CD4-positive, alpha-beta memory T cell (primary cell): Measurements from ENCODE around the gene FNDC3B. TPM values are rescaled to one million over a fixed set of nuclear protein-coding genes. Genes with fewer than 3 reads are reported as not detected.

ENCODE experiments used
- CTCF ChIA-PET: fragments of 350-600 bp; sonication (Branson Sonifier 250); formaldehyde crosslinking; loops from one replicate; lab custom pipeline; 2021; ENCODE audit warnings: inconsistent platforms; ENCODE audit not compliant: partially characterized antibody; lab: Charles Lee
- POLR2A ChIA-PET: fragments of 350-600 bp; sonication (Branson Sonifier 250); formaldehyde crosslinking; loops from one replicate; lab custom pipeline; 2021; ENCODE audit not compliant: partially characterized antibody; lab: Charles Lee
- DNase-seq, 5 donors: peaks; one replicate each; pipeline versions ENCODE4 v3.0.0 to v3.0.0-alpha.2; 2020 to 2022; ENCODE audit warnings: mixed read lengths in 1 of 5
- H3K27ac ChIP-seq: one replicate; pipeline ENCODE4 v1.7.0; 2013; ENCODE audit warnings: low read depth, low read length
- H3K27me3 ChIP-seq: 2 replicates; pipeline ENCODE4 v1.7.0; 2013; ENCODE audit warnings: mild to moderate bottlenecking, low read length, moderate library complexity; ENCODE audit not compliant: insufficient read depth
- H3K36me3 ChIP-seq: 2 replicates; pipeline ENCODE4 v1.7.0; 2013; ENCODE audit warnings: mild to moderate bottlenecking, low read length, moderate library complexity; ENCODE audit not compliant: insufficient read depth
- H3K4me1 ChIP-seq: 2 replicates; pipeline ENCODE4 v1.7.0; 2013; ENCODE audit warnings: mild to moderate bottlenecking, low read length, moderate library complexity; ENCODE audit not compliant: insufficient read depth
- H3K4me3 ChIP-seq, 2 donors: one replicate each; pipeline ENCODE4 v1.7.0; 2013; ENCODE audit warnings: low read length in 2 of 2, mild to moderate bottlenecking in 1 of 2
- H3K9me3 ChIP-seq, 2 donors: one replicate each; pipeline ENCODE4 v1.7.0; 2013; ENCODE audit warnings: low read length in 2 of 2, control low read depth in 1 of 2; ENCODE audit not compliant: control insufficient read depth in 1 of 2
- H3K27ac Mint-ChIP-seq, 7 donors: one replicate each; pipeline ENCODE4 v1.8.0; 2020 to 2021; ENCODE audit warnings: mixed read lengths in 7 of 7, mild to moderate bottlenecking in 6 of 7, inconsistent platforms in 3 of 7, moderate library complexity in 3 of 7
- H3K27me3 Mint-ChIP-seq, 2 donors: one replicate each; pipeline ENCODE4 v1.8.0; 2020 to 2021; ENCODE audit warnings: mixed read lengths in 2 of 2
- H3K36me3 Mint-ChIP-seq, 2 donors: one replicate each; pipeline ENCODE4 v1.8.0; 2020 to 2021; ENCODE audit warnings: mixed read lengths in 2 of 2, inconsistent platforms in 1 of 2, mild to moderate bottlenecking in 1 of 2
- H3K4me1 Mint-ChIP-seq, 4 donors: one replicate each; pipeline ENCODE4 v1.8.0; 2020 to 2021; ENCODE audit warnings: mixed read lengths in 4 of 4, mild to moderate bottlenecking in 1 of 4
- H3K4me3 Mint-ChIP-seq, 8 donors: one replicate each; pipeline ENCODE4 v1.8.0; 2020 to 2021; ENCODE audit warnings: mixed read lengths in 8 of 8, mild to moderate bottlenecking in 7 of 8, moderate library complexity in 6 of 8, inconsistent platforms in 3 of 8
- H3K9me3 Mint-ChIP-seq, 8 donors: one replicate each; pipeline ENCODE4 v1.8.0; 2020 to 2021; ENCODE audit warnings: mixed read lengths in 8 of 8, mild to moderate bottlenecking in 5 of 8, inconsistent platforms in 3 of 8, moderate library complexity in 1 of 8
- intact Hi-C: fragments of 100-400 bp; cut with micrococcal nuclease; formaldehyde crosslinking; loops from one replicate; pipeline ENCODE4 v1.15.1; 2023
- polyA plus RNA-seq, 2 donors: library from polyadenylated mRNA; unstranded; fragments of 300-500 nt; fragmentation: Illumina TruSeq; gene quantifications; one replicate each; pipeline ENCODE4 v1.2.3, GENCODE V29; 2021
- total RNA-seq, 2 experiments: library from RNA; stranded (reverse); gene quantifications; one replicate each; pipeline ENCODE4 v1.2.3, GENCODE V29; 2021

FNDC3B gene
- total and polyA plus RNA-seq, 4 experiments from 2014 or later, result 10.9 to 18.2 (median 14.8) TPM

GRCh38 chr3:172128858-172129257, 89.5 kb downstream of the FNDC3B start:
- Histone ChIP-seq H3K27ac (no peak overlapping the region), H3K27me3 (no peaks in the 10 kb centered on the region), H3K9me3 (no peaks in the 10 kb centered on the region), H3K4me1 (peaks cover 45% of the 10 kb centered on the region), H3K36me3 (no peaks in the 10 kb centered on the region), H3K4me3 (no peak overlapping the region)
- DNase-seq, result no peak
- intact Hi-C loops, result loop anchor here (1.0 kb wide), 1 partner anchor 22 kb away; no protein-coding TSS in a partner anchor
- Mint-ChIP-seq H3K9me3 (peaks cover 0 to 2% (median 0%) of the 10 kb centered on the region in 8 donors), H3K36me3 (peaks cover 15 to 18% of the 10 kb centered on the region in 2 donors), H3K27ac (peak overlapping the region in 2 of 7 donors; percentile 97), H3K27me3 (no peaks in the 10 kb centered on the region), H3K4me1 (peaks cover 41 to 71% (median 48%) of the 10 kb centered on the region in 4 donors), H3K4me3 (peak overlapping the region in 1 of 8 donors; percentile 12)
- CTCF ChIA-PET, result interaction anchor here (1.0 kb wide), 3 partner anchors 9 to 22 kb away, joined by 3 read pairs; no protein-coding TSS in a partner anchor
- POLR2A ChIA-PET, result interaction anchor here (0.6 to 4.9 kb wide), 2 partner anchors 22 to 110 kb away, joined by 3 to 37 read pairs; no protein-coding TSS in a partner anchor

GRCh38 chr3:172129498-172129849, 90.1 kb downstream of the FNDC3B start:
- Mint-ChIP-seq H3K9me3 (peaks cover 0 to 2% (median 0%) of the 10 kb centered on the region in 8 donors), H3K36me3 (peaks cover 13 to 18% of the 10 kb centered on the region in 2 donors), H3K4me3 (peak overlapping the region; percentile 55 to 81 (median 72)), H3K27me3 (no peaks in the 10 kb centered on the region), H3K27ac (peak overlapping the region; percentile 88 to 99 (median 95)), H3K4me1 (peaks cover 46 to 77% (median 53%) of the 10 kb centered on the region in 4 donors)
- Histone ChIP-seq H3K4me3 (no peak overlapping the region), H3K9me3 (no peaks in the 10 kb centered on the region), H3K36me3 (no peaks in the 10 kb centered on the region), H3K4me1 (peaks cover 51% of the 10 kb centered on the region), H3K27me3 (no peaks in the 10 kb centered on the region), H3K27ac (peak overlapping the region; percentile 46)
- intact Hi-C loops, result loop anchor here (1.0 kb wide), 1 partner anchor 22 kb away; no protein-coding TSS in a partner anchor
- POLR2A ChIA-PET, result interaction anchor here (0.6 to 4.9 kb wide), 3 partner anchors 22 to 419 kb away, joined by 3 to 37 read pairs (median 3); no protein-coding TSS in a partner anchor
- DNase-seq, result no peak
- CTCF ChIA-PET, result interaction anchor here (1.0 kb wide), 1 partner anchor 9 kb away, joined by 3 read pairs; no protein-coding TSS in a partner anchor

- CTCF ChIA-PET, result interaction anchor here (1.0 to 1.2 kb wide), 2 partner anchors 8 to 9 kb away, joined by 3 to 4 read pairs; no protein-coding TSS in a partner anchor
- Histone ChIP-seq H3K4me1 (peaks cover 57% of the 10 kb centered on the region), H3K9me3 (no peaks in the 10 kb centered on the region), H3K4me3 (no peak overlapping the region), H3K27me3 (no peaks in the 10 kb centered on the region), H3K27ac (peak overlapping the region; percentile 46), H3K36me3 (no peaks in the 10 kb centered on the region)
- H3K4me1 Mint-ChIP-seq, result peaks cover 49 to 77% (median 56%) of the 10 kb centered on the region in 4 donors
- H3K27ac Mint-ChIP-seq, result peak overlapping the region; percentile 88 to 99 (median 95)
- H3K27me3 Mint-ChIP-seq, result no peaks in the 10 kb centered on the region
- H3K9me3 Mint-ChIP-seq, result peaks cover 0 to 2% (median 0%) of the 10 kb centered on the region in 8 donors
- H3K36me3 Mint-ChIP-seq, result peaks cover 8 to 18% of the 10 kb centered on the region in 2 donors
- DNase-seq, result peak; percentile 64 to 90 (median 72)
- POLR2A ChIA-PET, result interaction anchor here (0.6 to 4.9 kb wide), 3 partner anchors 23 to 419 kb away, joined by 3 to 37 read pairs (median 3); no protein-coding TSS in a partner anchor
- intact Hi-C loops, result loop anchor here (1.0 kb wide), 2 partner anchors 23 to 90 kb away; no protein-coding TSS in a partner anchor
- peak overlapping the region; percentile 55 to 81 (median 72) for H3K4me3 Mint-ChIP-seq
Measured at GRCh38 chr3:172129850-172130716, 90.7 kb downstream of the FNDC3B start.

GRCh38 chr3:172130717-172131050, 91.3 kb downstream of the FNDC3B start:
- Mint-ChIP-seq H3K27me3 (no peaks in the 10 kb centered on the region), H3K27ac (peak overlapping the region; percentile 87 to 99 (median 95)), H3K4me3 (peak overlapping the region in 7 of 8 donors; percentile 47 to 81 (median 72)), H3K9me3 (peaks cover 0 to 2% (median 0%) of the 10 kb centered on the region in 8 donors), H3K4me1 (peaks cover 54 to 81% (median 60%) of the 10 kb centered on the region in 4 donors), H3K36me3 (peaks cover 6 to 17% of the 10 kb centered on the region in 2 donors)
- no peaks in the 10 kb centered on the region for H3K27me3 ChIP-seq
- H3K36me3 ChIP-seq, result no peaks in the 10 kb centered on the region
- peaks cover 63% of the 10 kb centered on the region for H3K4me1 ChIP-seq
- ChIA-PET POLR2A (interaction anchor here (0.6 to 4.9 kb wide), 3 partner anchors 23 to 203 kb away, joined by 3 to 37 read pairs (median 5); no protein-coding TSS in a partner anchor), CTCF (interaction anchor here (1.2 to 1.4 kb wide), 3 partner anchors 8 to 95 kb away, joined by 4 read pairs; no protein-coding TSS in a partner anchor)
- H3K4me3 ChIP-seq, result no peak overlapping the region
- no peak for DNase-seq
- H3K9me3 ChIP-seq, result no peaks in the 10 kb centered on the region
- intact Hi-C loops, result loop anchor here (1.0 kb wide), 1 partner anchor 90 kb away; no protein-coding TSS in a partner anchor
- peak overlapping the region; percentile 46 for H3K27ac ChIP-seq

- no peaks in the 10 kb centered on the region for H3K36me3 ChIP-seq
- no peak for DNase-seq
- H3K4me3 Mint-ChIP-seq, result peak overlapping the region in 7 of 8 donors; percentile 2 to 75 (median 59)
- H3K27me3 ChIP-seq, result no peaks in the 10 kb centered on the region
- H3K4me1 ChIP-seq, result peaks cover 72% of the 10 kb centered on the region
- ChIA-PET CTCF (interaction anchor here (1.0 to 1.4 kb wide), 4 partner anchors 7 to 209 kb away, joined by 3 to 4 read pairs (median 4); no protein-coding TSS in a partner anchor), POLR2A (interaction anchor here (1.5 to 4.9 kb wide), 2 partner anchors 25 to 29 kb away, joined by 5 to 37 read pairs; no protein-coding TSS in a partner anchor)
- H3K27ac ChIP-seq, result peak overlapping the region; percentile 12
- H3K4me3 ChIP-seq, result no peak overlapping the region
- H3K27me3 Mint-ChIP-seq, result no peaks in the 10 kb centered on the region
- peak overlapping the region; percentile 23 to 95 (median 90) for H3K27ac Mint-ChIP-seq
- peaks cover 0 to 2% (median 0%) of the 10 kb centered on the region in 8 donors for H3K9me3 Mint-ChIP-seq
- peaks cover 4 to 6% of the 10 kb centered on the region in 2 donors for H3K36me3 Mint-ChIP-seq
- H3K9me3 ChIP-seq, result no peaks in the 10 kb centered on the region
- H3K4me1 Mint-ChIP-seq, result peaks cover 53 to 81% (median 63%) of the 10 kb centered on the region in 4 donors
- intact Hi-C loops, result no loop called here
Measured at GRCh38 chr3:172131746-172132145, 92.4 kb downstream of the FNDC3B start.

- intact Hi-C loops, result no loop called here
- Histone ChIP-seq H3K27ac (peak overlapping the region; percentile 12), H3K27me3 (no peaks in the 10 kb centered on the region), H3K36me3 (no peaks in the 10 kb centered on the region), H3K9me3 (no peaks in the 10 kb centered on the region), H3K4me3 (no peak overlapping the region), H3K4me1 (peaks cover 76% of the 10 kb centered on the region)
- Mint-ChIP-seq H3K4me3 (peak overlapping the region in 7 of 8 donors; percentile 2 to 75 (median 59)), H3K27me3 (no peaks in the 10 kb centered on the region), H3K4me1 (peaks cover 52 to 81% (median 64%) of the 10 kb centered on the region in 4 donors), H3K9me3 (peaks cover 0 to 2% (median 0%) of the 10 kb centered on the region in 8 donors), H3K27ac (peak overlapping the region; percentile 23 to 95 (median 90)), H3K36me3 (peaks cover 2 to 4% of the 10 kb centered on the region in 2 donors)
- CTCF ChIA-PET, result interaction anchor here (1.0 kb wide), 1 partner anchor 209 kb away, joined by 3 read pairs; no protein-coding TSS in a partner anchor
- peak in 4 of 5 donors; percentile 32 to 41 (median 37) for DNase-seq
- POLR2A ChIA-PET, result interaction anchor here (1.1 to 4.9 kb wide), 3 partner anchors 25 to 32 kb away, joined by 3 to 37 read pairs (median 5); no protein-coding TSS in a partner anchor
Measured at GRCh38 chr3:172132159-172132586, 92.8 kb downstream of the FNDC3B start.
